ENCODE measurements around the gene HAAO.

GRCh38 chr2:42748840-42749239 is 43.5 kb downstream of the HAAO start:
- TF ChIP-seq CTCF (IDR thresholded peaks at IDR 0.05): no peak
- no peak for TF ChIP-seq POLR2A (IDR thresholded peaks at IDR 0.05)
- TF ChIP-seq EP300 (IDR thresholded peaks at IDR 0.05): no peak

Data from ovary (tissue), 3 donors.